Adipocyte (in vitro differentiated cells): Measurements from ENCODE around the gene HLA-A.

Source experiments
- DNase-seq: peaks from one replicate; pipeline ENCODE4 v3.0.0-alpha.2; 2015; ENCODE audit warnings: low read depth
- H3K27me3 ChIP-seq: replicated peaks from 2 replicates; pipeline ENCODE4 v1.7.0; 2013; ENCODE audit warnings: mild to moderate bottlenecking, low read length, moderate library complexity; ENCODE audit not compliant: control insufficient read depth, insufficient read depth
- H3K36me3 ChIP-seq: 2 replicates; pipeline ENCODE4 v1.7.0; 2013; ENCODE audit warnings: low read length, mild to moderate bottlenecking, moderate library complexity; ENCODE audit not compliant: control insufficient read depth, insufficient read depth, severe bottlenecking
- H3K4me1 ChIP-seq: 2 replicates; pipeline ENCODE4 v1.7.0; 2013; ENCODE audit warnings: mild to moderate bottlenecking, low read length, moderate library complexity; ENCODE audit not compliant: control insufficient read depth, insufficient read depth
- H3K4me3 ChIP-seq: 2 replicates; pipeline ENCODE4 v1.7.0; 2013; ENCODE audit warnings: mild to moderate bottlenecking, low read length, moderate library complexity
- H3K9ac ChIP-seq: 2 replicates; pipeline ENCODE4 v1.7.0; 2013; ENCODE audit warnings: mild to moderate bottlenecking, low read length, moderate library complexity
- H3K9me3 ChIP-seq: 2 replicates; pipeline ENCODE4 v1.7.0; 2013; ENCODE audit warnings: mild to moderate bottlenecking, low read length, moderate library complexity; ENCODE audit not compliant: control insufficient read depth

The HLA-A gene

DNA sequence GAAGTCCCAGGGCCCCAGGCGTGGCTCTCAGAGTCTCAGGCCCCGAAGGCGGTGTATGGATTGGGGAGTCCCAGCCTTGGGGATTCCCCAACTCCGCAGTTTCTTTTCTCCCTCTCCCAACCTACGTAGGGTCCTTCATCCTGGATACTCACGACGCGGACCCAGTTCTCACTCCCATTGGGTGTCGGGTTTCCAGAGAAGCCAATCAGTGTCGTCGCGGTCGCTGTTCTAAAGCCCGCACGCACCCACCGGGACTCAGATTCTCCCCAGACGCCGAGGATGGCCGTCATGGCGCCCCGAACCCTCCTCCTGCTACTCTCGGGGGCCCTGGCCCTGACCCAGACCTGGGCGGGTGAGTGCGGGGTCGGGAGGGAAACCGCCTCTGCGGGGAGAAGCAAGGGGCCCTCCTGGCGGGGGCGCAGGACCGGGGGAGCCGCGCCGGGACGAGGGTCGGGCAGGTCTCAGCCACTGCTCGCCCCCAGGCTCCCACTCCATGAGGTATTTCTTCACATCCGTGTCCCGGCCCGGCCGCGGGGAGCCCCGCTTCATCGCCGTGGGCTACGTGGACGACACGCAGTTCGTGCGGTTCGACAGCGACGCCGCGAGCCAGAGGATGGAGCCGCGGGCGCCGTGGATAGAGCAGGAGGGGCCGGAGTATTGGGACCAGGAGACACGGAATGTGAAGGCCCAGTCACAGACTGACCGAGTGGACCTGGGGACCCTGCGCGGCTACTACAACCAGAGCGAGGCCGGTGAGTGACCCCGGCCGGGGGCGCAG is at the start of gene HLA-A:
Gene HLA-A, plus strand, starts transcription at position 258 of the 778 bp plus-strand sequence. Its CDS starts 22 bp downstream, at position 280.
- Histone ChIP-seq H3K36me3 (peaks cover 19% of the 10 kb centered on the region), H3K27me3 (no peaks in the 10 kb centered on the region), H3K9ac (peak within 1 kb of the TSS; percentile 90), H3K9me3 (no peaks in the 10 kb centered on the region), H3K4me3 (peak within 1 kb of the TSS; percentile 85), H3K4me1 (peaks cover 9% of the 10 kb centered on the region)
- peak; percentile 98 for DNase-seq

DNA sequence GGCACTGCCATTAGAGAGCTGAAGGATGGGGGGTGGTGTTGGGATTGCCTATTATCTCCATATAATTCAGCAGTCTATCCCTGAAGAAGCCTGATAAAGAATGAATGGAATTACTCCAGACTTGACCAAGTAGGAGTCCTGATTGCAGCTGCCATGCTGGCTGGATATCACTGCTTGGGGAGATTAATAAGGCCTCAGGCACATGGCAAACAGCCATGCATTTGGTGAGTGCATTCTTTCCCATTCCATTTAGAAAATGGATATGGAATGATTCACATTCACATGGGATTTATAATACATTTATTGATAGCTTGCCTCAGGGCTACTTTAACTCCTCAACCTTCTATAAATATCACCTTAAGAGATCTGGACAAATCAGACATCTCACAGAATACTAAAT is 49.6 kb upstream of the HLA-A start:
- Histone ChIP-seq H3K4me1 (no peaks in the 10 kb centered on the region), H3K36me3 (no peaks in the 10 kb centered on the region), H3K9ac (no peak overlapping the region), H3K4me3 (no peak overlapping the region), H3K9me3 (no peaks in the 10 kb centered on the region), H3K27me3 (no peaks in the 10 kb centered on the region)
- DNase-seq: no peak

DNA sequence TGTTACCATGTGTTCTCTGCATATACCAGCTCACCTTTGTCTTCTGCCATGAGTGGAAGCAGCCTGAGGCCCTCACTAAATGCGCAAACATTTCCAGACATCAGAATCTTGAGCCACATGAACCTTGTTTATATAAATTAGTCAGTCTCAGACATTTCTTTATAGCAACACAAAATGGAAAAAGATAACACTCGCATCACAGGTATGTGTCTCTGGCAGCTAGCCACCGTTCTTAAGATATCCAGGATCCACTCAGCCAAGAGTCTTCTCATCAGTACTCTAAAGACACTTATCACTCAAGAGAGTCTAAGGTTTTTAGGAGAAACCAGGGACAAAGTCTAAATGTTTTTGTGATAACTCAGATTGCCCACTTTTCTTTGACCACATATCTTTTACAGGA is 43.1 kb upstream of the HLA-A start:
- Histone ChIP-seq H3K4me3 (no peak overlapping the region), H3K27me3 (no peaks in the 10 kb centered on the region), H3K4me1 (no peaks in the 10 kb centered on the region), H3K9me3 (no peaks in the 10 kb centered on the region), H3K9ac (no peak overlapping the region), H3K36me3 (no peaks in the 10 kb centered on the region)
- DNase-seq: no peak

DNA sequence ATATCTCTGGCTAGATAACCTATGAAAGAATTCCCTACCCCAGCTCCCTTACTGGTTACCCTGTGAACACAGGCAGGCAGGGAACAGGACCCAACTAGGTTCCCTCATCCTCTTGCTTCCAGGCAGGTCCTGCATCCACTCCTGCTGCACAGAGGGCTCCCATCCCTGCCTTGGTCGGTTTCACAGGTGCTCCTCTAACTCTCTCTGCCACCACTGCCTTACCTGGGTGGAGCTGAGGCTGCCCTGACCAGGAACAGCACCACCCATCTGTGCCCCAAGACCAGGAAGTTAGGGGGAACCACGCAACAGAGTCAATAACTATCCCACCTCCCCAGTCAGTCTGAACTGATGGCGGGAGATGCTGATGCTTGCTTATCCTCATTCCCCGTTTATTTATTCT is 37.0 kb upstream of the HLA-A start:
- H3K4me1 ChIP-seq: peaks cover 8% of the 10 kb centered on the region
- H3K9me3 ChIP-seq: no peaks in the 10 kb centered on the region
- no peak for DNase-seq
- peaks cover 6% of the 10 kb centered on the region for H3K27me3 ChIP-seq
- H3K9ac ChIP-seq: no peak overlapping the region
- no peak overlapping the region for H3K4me3 ChIP-seq
- no peaks in the 10 kb centered on the region for H3K36me3 ChIP-seq

DNA sequence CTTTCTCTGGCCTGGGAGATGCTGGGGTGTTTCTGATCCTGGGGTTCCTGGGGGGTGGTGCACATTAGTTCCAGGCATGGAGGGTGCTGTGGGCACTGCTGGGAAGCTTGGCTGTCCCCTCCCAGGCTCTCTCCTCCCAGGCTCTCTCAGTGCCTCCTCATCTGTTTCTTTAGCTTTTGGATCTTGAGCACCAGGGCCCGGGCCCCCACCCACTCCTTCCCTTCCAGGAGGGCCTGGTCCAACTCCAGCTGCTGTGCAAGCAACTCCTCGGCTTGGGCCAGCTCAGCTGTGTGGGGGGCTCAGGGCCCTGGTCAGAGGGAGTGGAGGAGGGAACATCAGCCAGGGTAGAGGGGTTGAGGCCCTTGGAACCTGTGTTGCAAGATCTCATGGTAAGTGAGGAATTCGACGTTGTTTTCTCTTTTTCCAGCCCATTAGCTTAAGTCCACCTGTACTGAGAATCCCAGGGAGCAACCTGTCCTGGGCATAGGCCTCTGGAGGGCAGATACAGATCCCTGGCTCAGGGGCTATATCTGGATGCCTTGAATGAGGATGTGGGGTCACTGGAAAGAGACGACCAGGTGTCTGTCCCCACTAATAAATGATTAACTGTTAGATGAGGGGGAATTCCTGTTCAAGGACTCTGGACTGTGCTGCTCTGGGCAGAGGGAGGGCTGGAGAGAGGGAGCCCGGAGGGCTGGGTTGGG is 34.5 kb upstream of the HLA-A start:
- no peaks in the 10 kb centered on the region for H3K9me3 ChIP-seq
- no peak for DNase-seq
- peaks cover 10% of the 10 kb centered on the region for H3K4me1 ChIP-seq
- peaks cover 12% of the 10 kb centered on the region for H3K27me3 ChIP-seq
- no peak overlapping the region for H3K9ac ChIP-seq
- H3K4me3 ChIP-seq: no peak overlapping the region
- no peaks in the 10 kb centered on the region for H3K36me3 ChIP-seq

DNA sequence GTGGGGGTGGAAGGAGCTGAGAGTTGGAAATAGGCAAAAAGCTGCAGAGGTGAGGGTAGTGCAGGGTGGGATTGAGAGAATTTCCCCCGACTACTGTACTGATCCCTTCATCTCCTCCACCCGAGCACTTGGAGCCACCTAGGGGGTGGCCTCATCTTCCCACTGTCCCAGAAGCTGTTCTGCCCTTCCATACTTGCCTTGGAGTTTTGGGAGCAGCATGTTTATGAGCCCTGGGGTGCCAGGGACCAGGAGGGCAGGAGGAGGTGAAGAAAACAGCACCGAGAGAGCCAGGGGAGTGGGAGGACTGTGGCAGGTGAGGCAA is 34.0 kb upstream of the HLA-A start:
- H3K9ac ChIP-seq: no peak overlapping the region
- peaks cover 17% of the 10 kb centered on the region for H3K27me3 ChIP-seq
- H3K4me1 ChIP-seq: peaks cover 10% of the 10 kb centered on the region
- no peaks in the 10 kb centered on the region for H3K9me3 ChIP-seq
- no peak for DNase-seq
- no peak overlapping the region for H3K4me3 ChIP-seq
- H3K36me3 ChIP-seq: no peaks in the 10 kb centered on the region

DNA sequence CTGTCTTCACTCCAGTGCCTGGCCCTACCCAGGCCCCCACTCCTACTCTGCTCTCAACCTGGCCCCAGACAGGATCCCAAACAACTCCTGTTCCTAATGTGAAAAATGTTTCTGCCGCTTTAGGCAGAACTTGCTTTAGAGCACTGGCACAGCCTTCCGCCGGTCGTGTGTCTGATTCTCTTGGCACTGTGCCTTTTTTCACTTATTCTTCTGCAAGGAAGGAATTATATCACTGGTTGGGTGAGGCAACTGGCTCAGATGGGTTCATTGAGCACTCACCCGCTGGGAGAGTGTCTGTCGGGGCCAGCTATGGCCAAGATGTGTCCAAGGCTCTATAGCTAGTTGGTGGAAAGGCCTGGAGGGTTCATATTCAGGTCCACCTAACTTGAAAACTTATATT is 33.6 kb upstream of the HLA-A start:
- no peaks in the 10 kb centered on the region for H3K36me3 ChIP-seq
- no peaks in the 10 kb centered on the region for H3K9me3 ChIP-seq
- H3K27me3 ChIP-seq: peaks cover 20% of the 10 kb centered on the region
- DNase-seq: no peak
- no peak overlapping the region for H3K9ac ChIP-seq
- no peak overlapping the region for H3K4me3 ChIP-seq
- H3K4me1 ChIP-seq: peaks cover 10% of the 10 kb centered on the region

DNA sequence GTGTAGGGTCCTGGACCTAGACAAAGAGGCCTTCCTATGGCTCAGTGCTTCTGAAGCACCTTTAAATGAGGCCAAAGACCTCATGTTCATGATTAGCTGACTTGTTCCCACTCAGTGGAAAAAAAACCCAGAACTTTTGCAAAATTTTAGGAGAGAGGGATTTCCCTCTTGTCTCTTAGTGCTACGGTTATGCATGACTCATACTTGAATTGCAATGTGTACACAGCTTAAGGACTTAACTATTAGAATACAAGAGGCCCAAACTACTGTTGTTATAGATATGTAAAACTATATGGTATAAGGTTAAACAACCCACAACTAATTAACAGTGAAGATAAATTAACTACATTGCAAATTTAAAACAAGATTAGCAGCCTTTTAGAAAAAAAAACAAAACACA is 32.3 kb upstream of the HLA-A start:
- Histone ChIP-seq H3K4me3 (no peak overlapping the region), H3K36me3 (no peaks in the 10 kb centered on the region), H3K27me3 (peaks cover 27% of the 10 kb centered on the region), H3K9me3 (no peaks in the 10 kb centered on the region), H3K4me1 (peaks cover 10% of the 10 kb centered on the region), H3K9ac (no peak overlapping the region)
- peak; percentile 15 for DNase-seq

DNA sequence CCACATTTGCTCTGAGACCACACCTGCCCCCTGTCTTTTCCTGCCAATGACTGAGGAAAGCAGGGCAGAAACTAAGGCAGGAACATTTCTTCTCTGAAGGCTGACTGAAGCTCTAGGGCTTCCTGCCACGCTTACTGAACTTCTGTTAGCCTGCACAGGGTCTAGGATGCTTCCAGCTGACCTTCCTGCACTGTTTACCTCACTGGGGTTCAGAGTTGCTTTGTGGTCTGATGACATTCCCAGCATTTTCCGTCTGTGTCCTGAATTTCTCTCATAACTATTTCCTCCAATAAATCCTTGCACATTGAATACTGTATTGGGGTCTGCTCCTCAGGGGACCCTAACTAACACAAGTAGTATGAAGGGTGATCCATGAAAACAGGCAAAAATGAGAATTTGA is 29.5 kb upstream of the HLA-A start:
- Histone ChIP-seq H3K4me3 (no peak overlapping the region), H3K9me3 (no peaks in the 10 kb centered on the region), H3K27me3 (peaks cover 21% of the 10 kb centered on the region), H3K4me1 (peaks cover 10% of the 10 kb centered on the region), H3K36me3 (no peaks in the 10 kb centered on the region), H3K9ac (no peak overlapping the region)
- no peak for DNase-seq

DNA sequence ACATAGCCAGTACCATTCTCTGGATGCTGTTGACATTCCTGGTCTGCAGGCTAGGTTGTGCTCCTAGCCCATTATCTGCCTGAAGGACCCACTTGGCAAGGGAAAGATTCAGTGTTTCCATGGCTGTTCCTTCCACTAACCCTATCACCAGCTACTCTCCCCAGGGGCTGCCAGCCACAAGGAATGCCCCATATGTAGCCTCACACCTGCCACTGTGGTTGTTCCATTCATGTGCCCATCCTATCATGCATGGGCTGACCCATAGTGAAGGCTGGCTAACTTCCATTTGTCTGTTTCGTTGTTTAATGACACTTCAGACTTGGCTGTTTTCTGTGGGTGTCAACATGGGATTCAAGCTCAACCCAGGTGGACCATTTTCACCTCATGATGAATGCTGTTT is 25.6 kb upstream of the HLA-A start:
- peaks cover 21% of the 10 kb centered on the region for H3K27me3 ChIP-seq
- H3K4me1 ChIP-seq: no peaks in the 10 kb centered on the region
- no peak overlapping the region for H3K4me3 ChIP-seq
- no peaks in the 10 kb centered on the region for H3K36me3 ChIP-seq
- no peak overlapping the region for H3K9ac ChIP-seq
- no peak for DNase-seq
- no peaks in the 10 kb centered on the region for H3K9me3 ChIP-seq

DNA sequence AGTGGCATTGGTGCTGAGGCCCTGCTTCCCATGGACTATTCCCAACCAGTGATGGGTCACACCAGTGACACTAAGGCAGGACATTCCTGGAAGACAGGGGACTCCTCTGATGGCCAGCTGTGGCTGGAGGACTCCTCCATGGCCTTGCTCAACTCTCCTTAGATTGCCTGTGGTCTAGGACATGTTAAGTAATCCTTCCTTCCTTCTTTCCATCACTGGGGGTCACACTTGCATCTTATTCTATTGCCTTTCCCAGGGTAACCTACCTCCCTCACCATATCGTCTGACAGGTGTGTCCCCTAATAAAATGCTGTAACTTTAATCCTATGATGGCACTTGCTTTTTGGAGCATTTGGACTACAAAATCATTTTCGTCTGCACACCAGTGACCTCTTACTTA is 24.5 kb upstream of the HLA-A start:
- Histone ChIP-seq H3K36me3 (no peaks in the 10 kb centered on the region), H3K9me3 (no peaks in the 10 kb centered on the region), H3K27me3 (peaks cover 15% of the 10 kb centered on the region), H3K4me3 (no peak overlapping the region), H3K9ac (no peak overlapping the region), H3K4me1 (no peaks in the 10 kb centered on the region)
- DNase-seq: no peak
